ENCODE measurements around the gene MAMDC2. TPM values are rescaled to one million over a fixed set of nuclear protein-coding genes. Genes with fewer than 3 reads are reported as not detected.

Gene MAMDC2
- total and polyA plus RNA-seq, 2 of the 8 experiments (the other 6 are each of a cell fraction or from before 2014, with no cell fraction given): 6.1 to 15.4 TPM

DNA sequence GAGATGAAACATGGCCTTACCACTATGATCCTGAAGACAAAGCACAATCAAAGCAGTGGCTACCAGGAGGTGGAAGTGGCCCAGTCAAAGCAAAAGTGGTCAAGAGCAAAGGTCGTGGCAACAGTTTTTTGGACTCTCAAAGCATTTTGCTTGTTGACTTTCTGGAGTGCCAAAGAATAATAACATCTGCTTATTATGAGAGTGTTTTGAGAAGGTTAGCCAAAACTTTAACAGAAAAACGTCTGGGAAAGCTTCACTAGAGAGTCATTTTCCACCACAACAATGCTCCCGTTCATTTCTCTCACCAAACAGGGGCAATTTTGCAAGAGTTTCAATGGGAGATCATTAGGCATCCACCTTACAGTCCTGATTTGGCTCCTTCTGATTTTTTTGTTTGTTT lies 33.6 kb upstream of the MAMDC2 start:
- Histone ChIP-seq H4K91ac (replicated peaks; ENCODE audit: insufficient read length, low read length) (no peak overlapping the region), H3K9ac (replicated peaks in 1 of 4; ENCODE audit: extremely low read depth in 1 of 4, low read depth in 3 of 4, low read length in 3 of 4) (no peak overlapping the region), H3K23me2 (ENCODE audit: low read depth, low read length) (no peaks in the 10 kb centered on the region), H3K4me1 (replicated peaks in 1 of 4; ENCODE audit: control insufficient read depth in 3 of 4, insufficient read depth in 4 of 4, low read length in 3 of 4) (no peaks in the 10 kb centered on the region), H2BK12ac (ENCODE audit: low read depth, low read length) (no peak overlapping the region), H3K27me3 (replicated peaks in 1 of 4; ENCODE audit: control insufficient read depth in 3 of 4, extremely low read depth in 1 of 4, insufficient read depth in 3 of 4, low read length in 3 of 4) (no peaks in the 10 kb centered on the region), H4K20me1 (replicated peaks in 1 of 2; ENCODE audit: control insufficient read depth in 1 of 2, insufficient read depth in 2 of 2, low read length in 2 of 2) (no peaks in the 10 kb centered on the region), H3K4me2 (ENCODE audit: insufficient read depth in 1 of 2, low read depth in 2 of 2, low read length in 2 of 2) (no peak overlapping the region), H3K23ac (ENCODE audit: insufficient read length) (no peak overlapping the region), H3K36me3 (ENCODE audit: control insufficient read depth in 2 of 4, insufficient read depth in 4 of 4, low read length in 3 of 4) (no peaks in the 10 kb centered on the region), H4K8ac (ENCODE audit: extremely low read depth, insufficient read depth, low read length) (no peak overlapping the region), H3K4me3 (ENCODE audit: extremely low read depth in 1 of 4, insufficient read depth in 2 of 4, low read depth in 3 of 4, low read length in 4 of 4) (no peak overlapping the region), H2BK5ac (ENCODE audit: low read depth, low read length) (no peak overlapping the region), H2BK120ac (replicated peaks; ENCODE audit: low read depth, low read length) (no peak overlapping the region), H3K56ac (replicated peaks; ENCODE audit: insufficient read length, low read depth, low read length) (no peak overlapping the region), H3K14ac (ENCODE audit: insufficient read length) (no peak overlapping the region), H3K18ac (ENCODE audit: extremely low read depth, low read length) (no peak overlapping the region), H2BK15ac (ENCODE audit: low read length) (no peak overlapping the region), H3K4ac (replicated peaks; ENCODE audit: insufficient read length, low read depth, low read length) (no peak overlapping the region), H2AFZ (ENCODE audit: low read length) (no peak overlapping the region), H2BK20ac (ENCODE audit: low read length) (no peak overlapping the region), H2AK5ac (ENCODE audit: low read depth, low read length) (no peak overlapping the region), H4K5ac (ENCODE audit: insufficient read length, low read depth, low read length) (no peak overlapping the region), H3K79me2 (ENCODE audit: control insufficient read depth in 1 of 2, insufficient read depth in 2 of 2, low read length in 2 of 2) (no peaks in the 10 kb centered on the region), H3K9me3 (ENCODE audit: insufficient read depth in 2 of 2, low read depth in 1 of 2, low read length in 1 of 2) (no peaks in the 10 kb centered on the region), H3K79me1 (ENCODE audit: low read depth, low read length) (no peaks in the 10 kb centered on the region), H3K27ac (ENCODE audit: low read depth, low read length) (no peak overlapping the region)
- DNase-seq (ENCODE audit: low read depth in 1 of 2, low spot score in 2 of 2): no peak
- ChIA-PET POLR2A (ENCODE audit: partially characterized antibody) (no interaction called here), CTCF (ENCODE audit: partially characterized antibody) (interaction anchor here (0.7 kb wide), 1 partner anchor 92 kb away, joined by 3 read pairs; no protein-coding TSS in a partner anchor)
- FAIRE-seq: no peak
- 87% methylated on average over 3 of the region's 3 CpGs; no CpG with 5 or more reads in 1 of the 2 experiments for WGBS, 2 experiments (ENCODE audit: extremely low coverage in 1 of 2, insufficient coverage in 1 of 2, insufficient read length in 1 of 2, insufficient replicate concordance in 2 of 2, low coverage in 1 of 2, low lambda C conversion rate in 2 of 2, missing lambda C conversion rate in 1 of 2)
- TF ChIP-seq SUZ12 (IDR thresholded peaks at IDR 0.05; ENCODE audit: low read length) (no peak), NANOG (IDR thresholded peaks at IDR 0.05; ENCODE audit: insufficient read depth, low read depth, low read length, poor library complexity, severe bottlenecking) (no peak), JUN (IDR thresholded peaks at IDR 0.05; ENCODE audit: low read depth, low read length) (no peak), POLR2A (IDR thresholded peaks at IDR 0.05; ENCODE audit: control extremely low read depth in 1 of 2, low read depth in 2 of 2, low read length in 2 of 2) (no peak), SAP30 (IDR thresholded peaks at IDR 0.05; ENCODE audit: insufficient read depth, insufficient replicate concordance, low read length) (no peak), USF2 (IDR thresholded peaks at IDR 0.05; ENCODE audit: low read length) (no peak), RXRA (IDR thresholded peaks at IDR 0.05; ENCODE audit: insufficient read depth, low read depth, low read length) (no peak), EP300 (IDR thresholded peaks at IDR 0.05; ENCODE audit: borderline replicate concordance in 1 of 2, low read depth in 2 of 2, low read length in 2 of 2) (no peak), SP2 (IDR thresholded peaks at IDR 0.05; ENCODE audit: low read length) (no peak), YY1 (IDR thresholded peaks at IDR 0.05; ENCODE audit: low read depth, low read length) (no peak), EGR1 (IDR thresholded peaks at IDR 0.05; ENCODE audit: borderline replicate concordance, low read depth, low read length) (no peak), TCF12 (IDR thresholded peaks at IDR 0.05; ENCODE audit: low read depth, low read length) (no peak), SP1 (IDR thresholded peaks at IDR 0.05; ENCODE audit: low read depth, low read length) (no peak)

Data from H1 (cell line).